Gastrocnemius medialis (tissue), 4 donors: Measurements from ENCODE around the gene IGF2BP2. TPM values are rescaled to one million over a fixed set of nuclear protein-coding genes. Genes with fewer than 3 reads are reported as not detected.
A peak's percentile ranks its signal among the peaks of the same experiment; 100 is the strongest.

Experiments used
- ATAC-seq, 2 donors: fragments of 150-250 bp; one replicate each; pipeline ENCODE4 v1.9.1; 2016
- DNase-seq, 2 donors: peaks; one replicate each; pipeline ENCODE4 v3.0.0-alpha.2; 2019
- H3K27ac ChIP-seq, 4 donors: fragments of 200-600 bp; sonication (generic); 1 replicate in 1 of 4; 2 replicates in 3 of 4; pipeline ENCODE4 v1.5.1; 2016 to 2018; ENCODE audit warnings: mild to moderate bottlenecking in 2 of 4, moderate library complexity in 1 of 4
- H3K27me3 ChIP-seq, 3 donors: fragments of 200-600 bp; sonication (generic) in 2 of 3; 1 replicate in 1 of 3; 2 replicates in 2 of 3; pipeline versions ENCODE4 v1.5.1 to v1.6.0; 2016 to 2019; ENCODE audit warnings: mild to moderate bottlenecking in 1 of 3, moderate library complexity in 1 of 3
- H3K36me3 ChIP-seq, 2 donors: fragments of 200-600 bp; sonication (generic) in 1 of 2; one replicate each; pipeline ENCODE4 v1.5.1; 2017 to 2018
- H3K4me1 ChIP-seq, 2 donors: fragments of 200-600 bp; sonication (generic) in 1 of 2; one replicate each; pipeline ENCODE4 v1.5.1; 2016 to 2017; ENCODE audit warnings: mild to moderate bottlenecking in 2 of 2
- H3K4me3 ChIP-seq, 4 donors: fragments of 200-600 bp; sonication (generic) in 3 of 4; 1 replicate in 1 of 4; 2 replicates in 3 of 4; pipeline ENCODE4 v1.5.1; 2016 to 2019; ENCODE audit warnings: mild to moderate bottlenecking in 2 of 4
- H3K9me3 ChIP-seq, 3 donors: fragments of 200-600 bp; sonication (generic) in 2 of 3; 1 replicate in 1 of 3; 2 replicates in 2 of 3; pipeline ENCODE4 v1.5.1; 2016 to 2019
- POLR2A ChIP-seq, 2 donors: fragments of 450-650 bp; IDR thresholded peaks; one replicate each; pipeline ENCODE4 v1.6.1; 2017; ENCODE audit warnings: antibody characterized with exemption in 2 of 2, mild to moderate bottlenecking in 2 of 2, moderate library complexity in 2 of 2
- in situ Hi-C, 4 donors: fragments of 200-750 bp; cut with MboI; loops; one replicate each; pipeline versions ENCODE4 v1.15.0 to v1.8.0; 2017; ENCODE audit warnings: low sequenced_read_pairs in 4 of 4
- intact Hi-C: fragments of 100-400 bp; cut with DNase I; formaldehyde crosslinking; loops from one replicate; pipeline ENCODE4 v1.15.1; 2023; ENCODE audit warnings: low total_unique reads
- total RNA-seq, 4 donors: library from RNA; depleted of rRNA; stranded (reverse); fragments of >200 nt; gene quantifications; one replicate each; pipeline versions ENCODE4 v1.1.0 to v1.2.3, GENCODE V29; 2016
- TF ChIP-seq, protein P1 (sequence below), 5 experiments: fragments of 450-650 bp in 3 of 5; fragments of 200-600 bp in 2 of 5; sonication (generic) in 2 of 5; IDR thresholded peaks in 4 of 5; conservative IDR thresholded peaks in 1 of 5; 1 replicate in 4 of 5; 2 replicates in 1 of 5; pipeline ENCODE4 v1.5.1; 2016 to 2019; ENCODE audit warnings: antibody characterized with exemption in 5 of 5, mild to moderate bottlenecking in 3 of 5, moderate library complexity in 3 of 5

The IGF2BP2 gene
- total RNA-seq, 4 donors from 2014 or later: 0.97 to 6.3 (median 1.7) TPM

DNA sequence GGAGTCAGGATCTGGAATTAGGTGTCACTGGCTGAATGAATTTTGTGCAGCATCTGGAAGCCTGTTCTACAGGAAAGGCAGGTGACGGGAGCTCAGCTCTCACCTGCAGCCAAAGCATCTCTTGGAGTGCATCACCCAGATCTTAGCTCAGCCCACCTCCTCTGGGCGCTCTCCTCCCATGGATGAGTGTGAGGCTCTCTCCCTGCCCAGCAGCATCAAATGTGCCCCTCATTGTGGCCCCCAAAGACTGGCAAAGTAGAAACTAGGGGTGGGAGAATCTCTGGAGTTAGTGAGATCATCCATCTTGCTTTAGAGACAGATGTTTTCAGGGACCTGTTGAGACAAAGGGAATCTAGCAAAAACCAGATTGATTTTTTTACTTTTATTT, 170.1 kb downstream of the IGF2BP2 start:
- Histone ChIP-seq H3K36me3 (no peaks in the 10 kb centered on the region), H3K27ac (peak overlapping the region in 1 of 4 donors; percentile 77)
- intact Hi-C loops: no loop called here

DNA sequence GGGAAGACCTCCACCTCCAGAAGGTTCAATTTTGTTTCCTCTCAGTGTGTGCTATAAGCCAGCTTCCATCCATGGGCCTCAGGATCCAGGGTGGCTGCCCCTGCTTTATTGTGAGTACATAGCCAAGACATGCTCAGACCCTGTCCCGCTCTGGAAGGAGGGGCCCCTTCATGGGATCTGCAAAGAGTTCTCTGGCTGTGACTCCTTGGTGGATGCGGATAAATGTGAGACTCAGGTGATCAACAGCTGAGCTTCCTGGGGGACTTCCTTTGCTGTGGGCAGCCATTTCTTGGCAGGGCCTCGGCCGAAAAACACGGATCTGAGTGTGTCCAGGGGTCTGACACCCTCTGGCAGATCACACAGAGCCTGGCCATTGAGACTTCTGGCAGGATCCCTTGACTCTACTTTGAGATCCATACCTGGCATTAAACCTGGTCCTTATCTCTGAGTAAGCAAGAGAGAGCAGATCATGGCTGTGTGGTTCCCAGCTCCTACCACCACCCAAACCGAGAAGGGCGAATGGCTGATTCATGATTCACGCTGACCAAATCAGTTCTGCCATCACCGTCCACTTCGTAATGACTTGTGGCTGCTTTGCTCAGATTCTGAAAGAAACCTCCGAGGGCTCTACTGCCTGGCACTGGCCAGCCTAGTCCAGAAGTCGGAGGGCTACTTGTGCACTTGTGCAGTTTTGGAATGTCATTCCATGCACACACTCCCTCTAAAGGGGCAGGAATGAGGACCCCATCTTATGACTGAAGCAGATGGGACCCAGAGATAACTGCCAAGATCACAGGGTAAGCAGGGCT, 170.7 kb downstream of the IGF2BP2 start:
- Histone ChIP-seq H3K36me3 (no peaks in the 10 kb centered on the region), H3K9me3 (no peaks in the 10 kb centered on the region), H3K27me3 (no peaks in the 10 kb centered on the region), H3K4me3 (no peak overlapping the region), H3K4me1 (no peaks in the 10 kb centered on the region), H3K27ac (no peak overlapping the region)
- in situ Hi-C loops: no loop called here
- no peak for TF ChIP-seq POLR2A (IDR thresholded peaks at IDR 0.05)
- TF ChIP-seq, protein P1, sequence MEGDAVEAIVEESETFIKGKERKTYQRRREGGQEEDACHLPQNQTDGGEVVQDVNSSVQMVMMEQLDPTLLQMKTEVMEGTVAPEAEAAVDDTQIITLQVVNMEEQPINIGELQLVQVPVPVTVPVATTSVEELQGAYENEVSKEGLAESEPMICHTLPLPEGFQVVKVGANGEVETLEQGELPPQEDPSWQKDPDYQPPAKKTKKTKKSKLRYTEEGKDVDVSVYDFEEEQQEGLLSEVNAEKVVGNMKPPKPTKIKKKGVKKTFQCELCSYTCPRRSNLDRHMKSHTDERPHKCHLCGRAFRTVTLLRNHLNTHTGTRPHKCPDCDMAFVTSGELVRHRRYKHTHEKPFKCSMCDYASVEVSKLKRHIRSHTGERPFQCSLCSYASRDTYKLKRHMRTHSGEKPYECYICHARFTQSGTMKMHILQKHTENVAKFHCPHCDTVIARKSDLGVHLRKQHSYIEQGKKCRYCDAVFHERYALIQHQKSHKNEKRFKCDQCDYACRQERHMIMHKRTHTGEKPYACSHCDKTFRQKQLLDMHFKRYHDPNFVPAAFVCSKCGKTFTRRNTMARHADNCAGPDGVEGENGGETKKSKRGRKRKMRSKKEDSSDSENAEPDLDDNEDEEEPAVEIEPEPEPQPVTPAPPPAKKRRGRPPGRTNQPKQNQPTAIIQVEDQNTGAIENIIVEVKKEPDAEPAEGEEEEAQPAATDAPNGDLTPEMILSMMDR (IDR thresholded peaks at IDR 0.05 in 4 of 5, conservative IDR thresholded peaks at IDR 0.05 in 1 of 5): no peak
- ATAC-seq (no peak), DNase-seq (no peak)
- intact Hi-C loops: no loop called here

More for the DNA sequence above, 170.1 kb downstream of the IGF2BP2 start:
- Histone ChIP-seq H3K27me3 (no peaks in the 10 kb centered on the region), H3K4me1 (no peaks in the 10 kb centered on the region), H3K9me3 (no peaks in the 10 kb centered on the region), H3K4me3 (no peak overlapping the region)
- TF ChIP-seq, protein P1 (IDR thresholded peaks at IDR 0.05 in 4 of 5, conservative IDR thresholded peaks at IDR 0.05 in 1 of 5): no peak
- TF ChIP-seq POLR2A (IDR thresholded peaks at IDR 0.05): no peak
- ATAC-seq (no peak), DNase-seq (no peak)
- in situ Hi-C loops: no loop called here

DNA sequence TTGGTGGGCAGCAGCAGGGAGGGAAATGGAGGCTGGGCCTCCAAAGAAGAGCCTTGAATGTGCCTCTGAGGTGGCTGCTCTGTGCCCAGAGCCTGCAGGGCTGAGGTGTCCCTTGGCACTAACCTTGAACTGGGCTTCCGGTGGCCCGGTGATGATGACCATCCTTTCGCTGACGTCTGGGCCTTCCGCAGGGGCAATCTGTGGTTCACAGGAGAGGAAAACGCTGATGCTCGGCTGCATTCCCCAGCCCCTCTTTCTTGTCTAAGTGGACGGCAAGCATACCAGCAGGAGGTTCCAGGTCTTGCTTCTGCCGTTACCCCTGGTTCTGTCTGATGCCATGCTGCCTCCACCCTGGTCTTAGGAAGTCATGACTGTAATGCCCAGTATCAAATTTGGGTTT, 172.9 kb downstream of the IGF2BP2 start:
- ATAC-seq (no peak), DNase-seq (no peak)
- H3K27ac ChIP-seq: no peak overlapping the region
- in situ Hi-C loops (no loop called here), intact Hi-C loops (no loop called here)
- no peaks in the 10 kb centered on the region for H3K36me3 ChIP-seq
- no peak overlapping the region for H3K4me3 ChIP-seq
- H3K4me1 ChIP-seq: no peaks in the 10 kb centered on the region
- no peaks in the 10 kb centered on the region for H3K9me3 ChIP-seq
- TF ChIP-seq, protein P1 (IDR thresholded peaks at IDR 0.05 in 4 of 5, conservative IDR thresholded peaks at IDR 0.05 in 1 of 5): no peak
- no peak for TF ChIP-seq POLR2A (IDR thresholded peaks at IDR 0.05)
- no peaks in the 10 kb centered on the region for H3K27me3 ChIP-seq

DNA sequence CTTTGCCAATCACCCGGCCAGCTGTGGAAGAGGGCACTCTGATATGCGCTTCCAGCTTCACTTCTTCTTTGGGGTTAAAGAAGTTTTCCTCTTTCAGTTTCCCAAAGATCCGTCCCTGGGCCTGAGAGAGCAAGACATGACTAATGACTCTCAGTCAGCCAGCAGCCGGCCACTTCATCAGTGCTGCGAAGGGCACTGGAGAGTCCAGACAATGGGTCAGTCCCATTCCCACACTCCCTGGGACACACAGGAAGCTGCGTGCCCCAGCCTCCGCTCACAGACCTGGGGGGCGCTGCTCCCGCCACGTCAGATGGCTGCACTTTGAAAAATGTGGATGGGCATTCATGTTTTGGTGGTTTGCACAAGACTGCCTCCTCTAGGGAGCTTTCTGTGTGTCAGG, 175.4 kb downstream of the IGF2BP2 start:
- Histone ChIP-seq H3K36me3 (no peaks in the 10 kb centered on the region), H3K9me3 (no peaks in the 10 kb centered on the region), H3K27me3 (no peaks in the 10 kb centered on the region), H3K4me1 (no peaks in the 10 kb centered on the region), H3K27ac (no peak overlapping the region), H3K4me3 (no peak overlapping the region)
- TF ChIP-seq, protein P1 (IDR thresholded peaks at IDR 0.05 in 4 of 5, conservative IDR thresholded peaks at IDR 0.05 in 1 of 5): no peak
- TF ChIP-seq POLR2A (IDR thresholded peaks at IDR 0.05): no peak
- ATAC-seq (no peak), DNase-seq (no peak)
- intact Hi-C loops (no loop called here), in situ Hi-C loops (no loop called here)
